Frontal cortex (tissue), 4 donors: ENCODE data around the gene KCNG1. TPM values are rescaled to one million over a fixed set of nuclear protein-coding genes. Genes with fewer than 3 reads are reported as not detected.

ENCODE experiments used
- DNase-seq, 2 donors: peaks; one replicate each; pipeline ENCODE4 v3.0.0; 2012; ENCODE audit warnings: low spot score in 2 of 2
- FAIRE-seq: peaks from 2 replicates; lab custom pipeline; 2012; peaks lifted over from hg19 to GRCh38; lab: Jason Lieb, UNC
- total RNA-seq: library from RNA; depleted of rRNA; stranded (reverse); fragments of >200 nt; gene quantifications from one replicate; pipeline ENCODE4 v1.2.3, GENCODE V29; 2014
- donor health status: control.
- donor health status: control.
- donor health status: control.

The KCNG1 gene
- total RNA-seq, 1 donor from 2014 or later: 22.4 TPM

- DNase-seq: no peak
- FAIRE-seq: no peak
Observed at GRCh38 chr20:51036827-51037531, 14.1 kb upstream of the KCNG1 start.

GRCh38 chr20:51036226-51036625 is 13.3 kb upstream of the KCNG1 start:
- no peak for FAIRE-seq

GRCh38 chr20:51034988-51035656 is 12.2 kb upstream of the KCNG1 start:
- no peak for FAIRE-seq
- DNase-seq: no peak

More at GRCh38 chr20:51036226-51036625, 13.3 kb upstream of the KCNG1 start:
- no peak for DNase-seq

DNA sequence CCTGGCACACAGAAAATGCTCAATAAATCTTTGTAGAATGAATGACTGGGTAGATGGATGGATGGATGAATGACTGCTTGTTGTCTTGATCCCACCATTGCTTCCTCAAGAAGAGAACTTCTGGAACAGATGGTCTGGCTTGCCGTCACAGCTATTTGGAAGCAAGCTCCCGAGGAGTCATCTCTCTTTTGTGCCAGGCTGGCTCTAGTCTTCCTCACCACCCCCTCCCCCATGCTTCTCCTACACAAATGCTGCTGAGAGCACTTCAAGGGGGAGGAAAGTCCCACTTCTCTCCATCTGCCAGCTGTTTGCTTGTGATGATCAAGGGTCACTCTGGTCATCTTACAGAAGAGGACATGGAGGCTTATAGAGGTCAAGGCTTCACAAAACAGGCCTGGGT is 11.6 kb upstream of the KCNG1 start:
- DNase-seq (no peak), FAIRE-seq (no peak)

- no peak for FAIRE-seq
- DNase-seq: no peak
Observed at GRCh38 chr20:51029963-51030920, 7.3 kb upstream of the KCNG1 start.

- no peak for FAIRE-seq
- DNase-seq: no peak
Observed at GRCh38 chr20:51029556-51029955, 6.6 kb upstream of the KCNG1 start.

GRCh38 chr20:51028616-51029212 is 5.8 kb upstream of the KCNG1 start:
- DNase-seq (no peak), FAIRE-seq (no peak)

DNA sequence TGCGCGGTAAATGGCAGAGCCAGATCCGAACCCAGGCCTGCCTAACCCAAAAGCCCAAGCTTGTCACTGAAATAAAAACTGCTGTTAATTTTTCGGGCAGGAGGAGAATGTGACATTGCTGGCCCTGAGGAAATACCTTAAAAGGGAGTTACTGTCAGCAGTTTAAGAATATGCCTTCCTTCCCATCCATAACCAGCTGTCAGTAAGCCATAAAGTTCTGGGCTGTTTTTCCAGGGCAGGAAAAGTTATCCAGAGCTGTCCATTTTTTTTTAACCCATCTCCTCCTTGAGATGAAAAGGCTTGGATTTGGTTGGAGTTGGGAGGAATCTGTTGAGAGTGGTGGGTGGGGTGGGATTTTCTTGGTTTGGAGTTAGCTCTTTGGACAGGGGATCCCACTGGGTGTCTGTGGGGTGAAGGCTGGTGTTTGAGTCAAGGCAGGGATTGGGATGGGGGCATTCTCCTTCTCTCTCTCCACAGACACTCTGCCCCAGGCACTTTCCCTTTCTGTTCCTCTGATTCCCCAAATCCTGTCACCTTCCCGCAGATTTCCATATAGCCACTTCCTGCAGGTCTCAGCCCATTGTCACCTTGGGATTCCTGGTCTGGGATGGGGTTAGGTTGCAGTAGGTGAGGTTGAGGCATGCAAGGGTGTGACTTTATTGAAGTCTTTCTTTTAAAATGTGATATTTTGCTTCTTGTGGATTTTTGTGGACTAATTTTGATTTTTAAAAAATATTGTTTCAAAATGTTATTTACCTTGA is 4.3 kb upstream of the KCNG1 start:
- DNase-seq: no peak
- no peak for FAIRE-seq

GRCh38 chr20:51026269-51026668 is 3.4 kb upstream of the KCNG1 start:
- FAIRE-seq: no peak
- no peak for DNase-seq

- DNase-seq (no peak), FAIRE-seq (no peak)
Observed at GRCh38 chr20:51024761-51025160, 1.9 kb upstream of the KCNG1 start.

- DNase-seq: no peak
- no peak for FAIRE-seq
Observed at GRCh38 chr20:51023617-51024155, 779 bp upstream of the KCNG1 start.

GRCh38 chr20:51022227-51022802 is 592 bp downstream of the KCNG1 start:
- FAIRE-seq (no peak), DNase-seq (no peak)

- DNase-seq (no peak), FAIRE-seq (no peak)
Observed at GRCh38 chr20:51021067-51022025, 1.6 kb downstream of the KCNG1 start.

DNA sequence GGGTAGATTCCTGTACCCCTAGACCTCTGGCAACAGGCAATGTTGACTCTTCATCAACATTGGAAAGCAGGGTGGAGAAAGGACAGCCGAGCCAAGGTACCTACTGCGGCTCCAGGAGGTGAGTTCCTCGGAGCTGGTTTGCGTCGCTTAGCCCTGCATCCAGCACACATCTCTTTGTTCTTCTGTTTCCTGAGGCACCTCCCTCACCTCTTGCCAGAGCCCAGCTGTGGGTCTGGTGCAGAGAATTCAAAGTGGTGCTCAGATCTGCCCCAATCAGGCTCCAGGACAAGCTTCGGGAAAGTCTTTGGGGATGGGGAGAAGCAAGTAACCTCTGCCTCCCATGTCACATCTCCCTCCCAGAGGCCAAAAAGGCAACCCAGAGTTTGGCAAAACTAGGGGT is 2.2 kb downstream of the KCNG1 start:
- no peak for DNase-seq

DNA sequence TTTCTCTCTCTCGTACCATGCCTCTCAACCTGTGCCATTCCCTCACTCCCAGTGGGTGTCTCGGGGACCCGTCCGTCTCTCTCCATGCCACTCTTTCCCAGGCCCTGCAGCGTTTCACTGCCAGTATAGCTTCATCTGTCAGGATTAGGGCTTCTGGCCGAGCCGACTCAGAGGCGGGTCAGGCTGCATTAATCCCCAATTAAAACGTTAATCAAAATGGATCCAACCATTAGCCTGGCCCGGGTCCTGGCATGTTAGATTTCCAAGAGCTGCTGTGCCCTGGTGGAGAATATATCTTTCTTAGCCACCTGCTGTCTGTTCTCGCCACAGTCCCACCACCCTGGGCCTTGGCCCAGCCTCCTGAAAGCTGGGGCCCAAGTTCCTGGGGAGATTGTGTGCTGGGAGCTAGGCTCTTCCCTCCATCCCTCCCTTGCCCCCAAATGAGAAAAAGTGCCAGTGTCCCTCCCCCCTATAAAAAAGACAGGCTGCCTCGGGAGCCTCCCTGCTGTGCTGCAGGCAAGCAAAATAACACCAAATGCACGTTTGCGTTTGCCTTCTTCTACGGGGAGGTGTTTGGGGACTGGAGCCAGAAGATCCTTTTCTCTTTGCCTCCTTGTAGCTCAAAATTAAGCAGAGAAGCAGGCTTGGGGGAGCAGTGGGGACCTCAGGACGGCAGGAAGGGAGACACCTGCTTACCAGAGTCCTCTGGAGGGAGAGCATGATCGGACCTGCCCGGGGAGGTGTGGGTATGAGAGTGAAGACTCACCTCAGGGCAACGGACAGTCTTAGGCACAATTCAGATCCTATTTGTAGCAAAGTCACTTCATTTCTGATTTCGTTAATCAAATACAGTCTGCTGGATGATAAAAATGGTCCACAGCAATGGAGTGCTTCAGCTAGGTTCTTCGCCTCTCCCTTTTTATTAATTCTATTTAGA is 3.0 kb downstream of the KCNG1 start:
- FAIRE-seq (no peak), DNase-seq (no peak)

More for the DNA sequence above, 2.2 kb downstream of the KCNG1 start:
- no peak for FAIRE-seq

- no peak for DNase-seq
- no peak for FAIRE-seq
Observed at GRCh38 chr20:51017251-51017650, 5.7 kb downstream of the KCNG1 start.

DNA sequence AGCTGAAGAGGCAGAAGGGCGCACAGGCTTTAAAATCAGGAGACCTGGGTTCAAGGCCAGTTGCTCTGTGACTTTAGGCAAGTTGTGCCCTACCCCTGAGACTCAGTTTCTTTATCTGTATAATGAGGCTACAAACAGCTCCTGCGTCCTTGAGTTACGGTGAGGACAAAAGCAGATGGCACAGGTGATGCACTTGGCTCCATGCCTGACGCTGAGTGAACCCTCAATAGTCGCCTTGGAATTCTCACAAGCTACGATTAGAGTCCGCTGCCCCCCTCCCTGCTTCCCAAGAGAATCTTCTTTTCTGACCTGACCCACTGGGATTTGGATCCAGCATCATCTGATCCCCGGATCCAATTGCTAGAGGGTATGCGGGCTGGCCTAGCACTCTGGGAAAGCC is 6.4 kb downstream of the KCNG1 start:
- DNase-seq (no peak), FAIRE-seq (no peak)
